ENCODE data around the gene DIO1. TPM values are rescaled to one million over a fixed set of nuclear protein-coding genes. Genes with fewer than 3 reads are reported as not detected.
A peak's percentile ranks its signal among the peaks of the same experiment; 100 is the strongest.

The DIO1 gene
- total and polyA plus RNA-seq, 9 of the 15 experiments (the other 6 are each of a cell fraction or from before 2014, with no cell fraction given), result not detected

DNA sequence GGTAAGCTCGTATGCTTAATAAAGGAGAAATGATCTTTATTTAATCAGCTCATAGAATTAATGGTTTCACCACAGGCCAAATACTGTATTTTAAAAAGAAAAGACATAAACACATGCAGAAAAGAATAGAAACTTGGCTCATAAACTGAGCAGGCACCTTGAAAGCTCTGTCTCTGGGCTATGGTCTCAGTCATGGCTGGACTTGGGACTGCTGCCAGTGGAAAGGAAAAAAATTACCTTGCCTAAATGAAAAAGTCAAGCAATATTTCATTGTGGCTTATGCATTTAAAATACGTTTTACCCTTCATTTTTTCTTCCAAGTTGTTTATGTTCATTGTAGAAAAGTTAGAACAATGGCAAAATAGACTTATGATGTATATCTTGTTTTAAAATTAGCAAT is 60.1 kb downstream of the DIO1 start:
- no peaks in the 10 kb centered on the region for H3K27me3 ChIP-seq (ENCODE audit: control insufficient read depth in 2 of 2, insufficient read depth in 2 of 2, low read length in 2 of 2)
- no peaks in the 10 kb centered on the region for H3K9me1 ChIP-seq (ENCODE audit: control insufficient read depth, insufficient read depth, low read length)
- no TSS peak for BruUV-seq (replicated peaks)
- peaks cover 0 to 16% of the 10 kb centered on the region in 2 experiments; a peak in 3 of 5 replicates for H3K4me1 ChIP-seq (replicated peaks in 1 of 2; ENCODE audit: control insufficient read depth in 2 of 2, insufficient read depth in 2 of 2, low read length in 2 of 2)
- H3K79me2 ChIP-seq (ENCODE audit: control insufficient read depth, insufficient read depth, low read length), result peaks cover 18% of the 10 kb centered on the region
- H3K27ac ChIP-seq (ENCODE audit: extremely low read depth, low read depth, low read length), result no peak overlapping the region
- intact Hi-C loops (cut with micrococcal nuclease), result loop anchor here (10.0 kb wide), 1 partner anchor 189 kb away; no protein-coding TSS in a partner anchor
- in situ Hi-C loops (cut with MboI), result no loop called here
- DNase-seq (ENCODE audit: extremely low read depth in 1 of 4, low spot score in 3 of 4), result peak in 1 of 4 experiments; percentile 6
- H3K9me3 ChIP-seq (replicated peaks; ENCODE audit: control insufficient read depth, insufficient read depth, low read depth, low read length), result no peaks in the 10 kb centered on the region
- no peak overlapping the region for H3K9ac ChIP-seq (ENCODE audit: insufficient read depth in 1 of 2, low read depth in 2 of 2, low read length in 2 of 2)
- ATAC-seq, result no peak
- peaks cover 79% of the 10 kb centered on the region for H3K36me3 ChIP-seq (ENCODE audit: control insufficient read depth, insufficient read depth, low read length)
- H3K4me3 ChIP-seq, result no peak overlapping the region
- no peak overlapping the region for H3K4me2 ChIP-seq (ENCODE audit: insufficient read depth, low read length)
- FAIRE-seq, result no peak
- 55% methylated on average over 2 of the region's 2 CpGs for WGBS (ENCODE audit: insufficient coverage, low coverage, missing lambda C conversion rate)
- POLR2A ChIA-PET, result interaction anchor here (0.7 to 1.0 kb wide), 2 partner anchors 13 to 61 kb away, joined by 3 read pairs; no protein-coding TSS in a partner anchor
- no peak overlapping the region for H2AFZ ChIP-seq (ENCODE audit: low read depth, low read length)
- peaks cover 7% of the 10 kb centered on the region; the same call in 1 of the 2 replicates for H4K20me1 ChIP-seq (replicated peaks; ENCODE audit: control insufficient read depth, insufficient read depth, low read length)
- CTCF ChIA-PET (ENCODE audit: low intra/inter-chr PET ratio), result no interaction called here
- no peak for TF ChIP-seq CHD7 (IDR thresholded peaks at IDR 0.05; ENCODE audit: low read depth, low read length)
- no peak for TF ChIP-seq MCM5 (IDR thresholded peaks at IDR 0.05; ENCODE audit: low read depth)
- TF ChIP-seq, protein P1, sequence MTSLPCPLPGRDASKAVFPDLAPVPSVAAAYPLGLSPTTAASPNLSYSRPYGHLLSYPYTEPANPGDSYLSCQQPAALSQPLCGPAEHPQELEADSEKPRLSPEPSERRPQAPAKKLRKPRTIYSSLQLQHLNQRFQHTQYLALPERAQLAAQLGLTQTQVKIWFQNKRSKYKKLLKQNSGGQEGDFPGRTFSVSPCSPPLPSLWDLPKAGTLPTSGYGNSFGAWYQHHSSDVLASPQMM (CRISPR knock-in tag; IDR thresholded peaks at IDR 0.05), result no peak
- TF ChIP-seq RBM25 (IDR thresholded peaks at IDR 0.05; ENCODE audit: low read depth, low read length, severe bottlenecking), result no peak
- TF ChIP-seq, protein P2, sequence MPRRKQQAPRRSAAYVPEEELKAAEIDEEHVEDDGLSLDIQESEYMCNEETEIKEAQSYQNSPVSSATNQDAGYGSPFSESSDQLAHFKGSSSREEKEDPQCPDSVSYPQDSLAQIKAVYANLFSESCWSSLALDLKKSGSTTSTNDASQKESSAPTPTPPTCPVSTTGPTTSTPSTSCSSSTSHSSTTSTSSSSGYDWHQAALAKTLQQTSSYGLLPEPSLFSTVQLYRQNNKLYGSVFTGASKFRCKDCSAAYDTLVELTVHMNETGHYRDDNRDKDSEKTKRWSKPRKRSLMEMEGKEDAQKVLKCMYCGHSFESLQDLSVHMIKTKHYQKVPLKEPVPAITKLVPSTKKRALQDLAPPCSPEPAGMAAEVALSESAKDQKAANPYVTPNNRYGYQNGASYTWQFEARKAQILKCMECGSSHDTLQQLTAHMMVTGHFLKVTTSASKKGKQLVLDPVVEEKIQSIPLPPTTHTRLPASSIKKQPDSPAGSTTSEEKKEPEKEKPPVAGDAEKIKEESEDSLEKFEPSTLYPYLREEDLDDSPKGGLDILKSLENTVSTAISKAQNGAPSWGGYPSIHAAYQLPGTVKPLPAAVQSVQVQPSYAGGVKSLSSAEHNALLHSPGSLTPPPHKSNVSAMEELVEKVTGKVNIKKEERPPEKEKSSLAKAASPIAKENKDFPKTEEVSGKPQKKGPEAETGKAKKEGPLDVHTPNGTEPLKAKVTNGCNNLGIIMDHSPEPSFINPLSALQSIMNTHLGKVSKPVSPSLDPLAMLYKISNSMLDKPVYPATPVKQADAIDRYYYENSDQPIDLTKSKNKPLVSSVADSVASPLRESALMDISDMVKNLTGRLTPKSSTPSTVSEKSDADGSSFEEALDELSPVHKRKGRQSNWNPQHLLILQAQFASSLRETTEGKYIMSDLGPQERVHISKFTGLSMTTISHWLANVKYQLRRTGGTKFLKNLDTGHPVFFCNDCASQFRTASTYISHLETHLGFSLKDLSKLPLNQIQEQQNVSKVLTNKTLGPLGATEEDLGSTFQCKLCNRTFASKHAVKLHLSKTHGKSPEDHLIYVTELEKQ (CRISPR knock-in tag; IDR thresholded peaks at IDR 0.05), result no peak
- no peak for TF ChIP-seq BRCA1 (IDR thresholded peaks at IDR 0.05)
- TF ChIP-seq BRCA1 (CRISPR knock-in tag; IDR thresholded peaks at IDR 0.05), result no peak
